Measurements from ENCODE around the gene KCNK16. TPM values are rescaled to one million over a fixed set of nuclear protein-coding genes. Genes with fewer than 3 reads are reported as not detected.

Gene KCNK16
- total and polyA plus RNA-seq, 2 of the 8 experiments (the other 6 are each of a cell fraction or from before 2014, with no cell fraction given) = not detected

- Histone ChIP-seq H3K27me3 (replicated peaks in 1 of 4; ENCODE audit: control insufficient read depth in 3 of 4, extremely low read depth in 1 of 4, insufficient read depth in 3 of 4, low read length in 3 of 4) (peaks cover 0 to 5% (median under 1%) of the 10 kb centered on the region in 4 experiments; a peak in 3 of 7 replicates), H3K27ac (ENCODE audit: low read depth, low read length) (no peak overlapping the region), H3K9me3 (ENCODE audit: insufficient read depth in 2 of 2, low read depth in 1 of 2, low read length in 1 of 2) (no peaks in the 10 kb centered on the region), H2BK12ac (ENCODE audit: low read depth, low read length) (no peak overlapping the region), H2BK5ac (ENCODE audit: low read depth, low read length) (no peak overlapping the region), H3K4ac (replicated peaks; ENCODE audit: insufficient read length, low read depth, low read length) (no peak overlapping the region), H3K18ac (ENCODE audit: extremely low read depth, low read length) (no peak overlapping the region), H2AFZ (ENCODE audit: low read length) (no peak overlapping the region), H3K9ac (replicated peaks in 1 of 4; ENCODE audit: extremely low read depth in 1 of 4, low read depth in 3 of 4, low read length in 3 of 4) (no peak overlapping the region), H3K23me2 (ENCODE audit: low read depth, low read length) (no peaks in the 10 kb centered on the region; the same call in none of the 2 replicates), H2BK15ac (ENCODE audit: low read length) (no peak overlapping the region), H3K36me3 (ENCODE audit: control insufficient read depth in 2 of 4, insufficient read depth in 4 of 4, low read length in 3 of 4) (no peaks in the 10 kb centered on the region), H3K4me2 (ENCODE audit: insufficient read depth in 1 of 2, low read depth in 2 of 2, low read length in 2 of 2) (no peak overlapping the region), H3K56ac (replicated peaks; ENCODE audit: insufficient read length, low read depth, low read length) (no peak overlapping the region), H3K4me1 (replicated peaks in 1 of 4; ENCODE audit: control insufficient read depth in 3 of 4, insufficient read depth in 4 of 4, low read length in 3 of 4) (peaks cover 0 to 13% (median 9%) of the 10 kb centered on the region in 4 experiments; a peak in 6 of 7 replicates), H2BK120ac (replicated peaks; ENCODE audit: low read depth, low read length) (no peak overlapping the region), H3K79me2 (ENCODE audit: control insufficient read depth in 1 of 2, insufficient read depth in 2 of 2, low read length in 2 of 2) (no peaks in the 10 kb centered on the region), H4K8ac (ENCODE audit: extremely low read depth, insufficient read depth, low read length) (no peak overlapping the region), H3K14ac (ENCODE audit: insufficient read length) (no peak overlapping the region), H4K5ac (ENCODE audit: insufficient read length, low read depth, low read length) (no peak overlapping the region), H3K4me3 (ENCODE audit: extremely low read depth in 1 of 4, insufficient read depth in 2 of 4, low read depth in 3 of 4, low read length in 4 of 4) (no peak overlapping the region), H4K91ac (replicated peaks; ENCODE audit: insufficient read length, low read length) (no peak overlapping the region), H2AK5ac (ENCODE audit: low read depth, low read length) (no peak overlapping the region), H2BK20ac (ENCODE audit: low read length) (no peak overlapping the region), H3K23ac (ENCODE audit: insufficient read length) (no peak overlapping the region), H3K79me1 (ENCODE audit: low read depth, low read length) (no peaks in the 10 kb centered on the region), H4K20me1 (replicated peaks in 1 of 2; ENCODE audit: control insufficient read depth in 1 of 2, insufficient read depth in 2 of 2, low read length in 2 of 2) (no peaks in the 10 kb centered on the region)
- CTCF ChIA-PET (ENCODE audit: partially characterized antibody) = interaction anchor here (1.0 to 47.4 kb wide), 3 partner anchors 14 to 121 kb away, joined by 3 to 1738 read pairs (median 143); partner anchors contain the start of gene KCNK5
- DNase-seq (ENCODE audit: low read depth in 1 of 2, low spot score in 2 of 2) (no peak), FAIRE-seq (no peak)
- WGBS, 2 experiments (ENCODE audit: extremely low coverage in 1 of 2, insufficient coverage in 1 of 2, insufficient read length in 1 of 2, insufficient replicate concordance in 2 of 2, low coverage in 1 of 2, low lambda C conversion rate in 2 of 2, missing lambda C conversion rate in 1 of 2) = 91% methylated on average over 3 of the region's 3 CpGs; no CpG with 5 or more reads in 1 of the 2 experiments
- POLR2A ChIA-PET (ENCODE audit: partially characterized antibody) = no interaction called here
- TF ChIP-seq USF2 (IDR thresholded peaks at IDR 0.05; ENCODE audit: low read length) (no peak), CHD2 (IDR thresholded peaks at IDR 0.05; ENCODE audit: low read length) (no peak), EP300 (IDR thresholded peaks at IDR 0.05; ENCODE audit: borderline replicate concordance in 1 of 2, low read depth in 2 of 2, low read length in 2 of 2) (no peak), SUZ12 (IDR thresholded peaks at IDR 0.05; ENCODE audit: low read length) (no peak), SIRT6 (IDR thresholded peaks at IDR 0.05; ENCODE audit: low read length) (no peak), SAP30 (IDR thresholded peaks at IDR 0.05; ENCODE audit: insufficient read depth, insufficient replicate concordance, low read length) (no peak), TAF1 (IDR thresholded peaks at IDR 0.05; ENCODE audit: low read depth, low read length) (no peak), TBP (IDR thresholded peaks at IDR 0.05; ENCODE audit: low read depth, low read length) (no peak), BRCA1 (IDR thresholded peaks at IDR 0.05; ENCODE audit: low read depth, low read length) (no peak)
- TF ChIP-seq, protein P1, sequence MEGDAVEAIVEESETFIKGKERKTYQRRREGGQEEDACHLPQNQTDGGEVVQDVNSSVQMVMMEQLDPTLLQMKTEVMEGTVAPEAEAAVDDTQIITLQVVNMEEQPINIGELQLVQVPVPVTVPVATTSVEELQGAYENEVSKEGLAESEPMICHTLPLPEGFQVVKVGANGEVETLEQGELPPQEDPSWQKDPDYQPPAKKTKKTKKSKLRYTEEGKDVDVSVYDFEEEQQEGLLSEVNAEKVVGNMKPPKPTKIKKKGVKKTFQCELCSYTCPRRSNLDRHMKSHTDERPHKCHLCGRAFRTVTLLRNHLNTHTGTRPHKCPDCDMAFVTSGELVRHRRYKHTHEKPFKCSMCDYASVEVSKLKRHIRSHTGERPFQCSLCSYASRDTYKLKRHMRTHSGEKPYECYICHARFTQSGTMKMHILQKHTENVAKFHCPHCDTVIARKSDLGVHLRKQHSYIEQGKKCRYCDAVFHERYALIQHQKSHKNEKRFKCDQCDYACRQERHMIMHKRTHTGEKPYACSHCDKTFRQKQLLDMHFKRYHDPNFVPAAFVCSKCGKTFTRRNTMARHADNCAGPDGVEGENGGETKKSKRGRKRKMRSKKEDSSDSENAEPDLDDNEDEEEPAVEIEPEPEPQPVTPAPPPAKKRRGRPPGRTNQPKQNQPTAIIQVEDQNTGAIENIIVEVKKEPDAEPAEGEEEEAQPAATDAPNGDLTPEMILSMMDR (IDR thresholded peaks at IDR 0.05; ENCODE audit: control extremely low read depth in 1 of 3, insufficient read depth in 1 of 3, low read depth in 1 of 3, low read length in 3 of 3) = no peak
Observed at GRCh38 chr6:39287601-39288000, 34.9 kb downstream of the KCNK16 start.
